Upper lobe of right lung (tissue), 1 donor: ENCODE measurements around the gene SMAP2. TPM values are rescaled to one million over a fixed set of nuclear protein-coding genes. Genes with fewer than 3 reads are reported as not detected.

Experiments used
- ATAC-seq: fragments of 200-7000 bp; cut with Tn5 transposase; one replicate; pipeline ENCODE4 v1.9.1; 2020; ENCODE audit warnings: mild to moderate bottlenecking, moderate library complexity
- DNase-seq: peaks from one replicate; pipeline ENCODE4 v3.0.0-alpha.2; 2020
- H3K27ac ChIP-seq: fragments of 200-600 bp; one replicate; pipeline ENCODE4 v1.8.0; 2022
- H3K27me3 ChIP-seq: fragments of 200-600 bp; one replicate; pipeline ENCODE4 v1.8.0; 2022; ENCODE audit warnings: mild to moderate bottlenecking
- H3K36me3 ChIP-seq: fragments of 200-600 bp; one replicate; pipeline ENCODE4 v1.8.0; 2022
- H3K4me1 ChIP-seq: fragments of 200-600 bp; one replicate; pipeline ENCODE4 v1.8.0; 2022
- H3K4me3 ChIP-seq: fragments of 200-600 bp; one replicate; pipeline ENCODE4 v1.8.0; 2022; ENCODE audit warnings: mild to moderate bottlenecking
- H3K9me3 ChIP-seq: fragments of 200-600 bp; one replicate; pipeline ENCODE4 v1.8.0; 2022
- intact Hi-C: fragments of 100-400 bp; cut with DNase I; formaldehyde crosslinking; loops from one replicate; pipeline ENCODE4 v1.11.0; 2022
- total RNA-seq: library from RNA; stranded (reverse); fragmentation: NEBNext Ultra II Directional; extraction: Animal tissue kit (Norgen Biotek cat#: 25700); gene quantifications from one replicate; pipeline ENCODE4 v1.2.1, GENCODE V29; 2021
- TF ChIP-seq, protein P1 (sequence below): fragments of 200-600 bp; IDR thresholded peaks from one replicate; pipeline ENCODE4 v1.8.0; 2022; ENCODE audit warnings: antibody characterized with exemption
- donor health status: DM: no; HTN: yes; CAD: no; lungs with severe emphysema.

The SMAP2 gene
- total RNA-seq, 1 donor from 2014 or later = 55.3 TPM

DNA sequence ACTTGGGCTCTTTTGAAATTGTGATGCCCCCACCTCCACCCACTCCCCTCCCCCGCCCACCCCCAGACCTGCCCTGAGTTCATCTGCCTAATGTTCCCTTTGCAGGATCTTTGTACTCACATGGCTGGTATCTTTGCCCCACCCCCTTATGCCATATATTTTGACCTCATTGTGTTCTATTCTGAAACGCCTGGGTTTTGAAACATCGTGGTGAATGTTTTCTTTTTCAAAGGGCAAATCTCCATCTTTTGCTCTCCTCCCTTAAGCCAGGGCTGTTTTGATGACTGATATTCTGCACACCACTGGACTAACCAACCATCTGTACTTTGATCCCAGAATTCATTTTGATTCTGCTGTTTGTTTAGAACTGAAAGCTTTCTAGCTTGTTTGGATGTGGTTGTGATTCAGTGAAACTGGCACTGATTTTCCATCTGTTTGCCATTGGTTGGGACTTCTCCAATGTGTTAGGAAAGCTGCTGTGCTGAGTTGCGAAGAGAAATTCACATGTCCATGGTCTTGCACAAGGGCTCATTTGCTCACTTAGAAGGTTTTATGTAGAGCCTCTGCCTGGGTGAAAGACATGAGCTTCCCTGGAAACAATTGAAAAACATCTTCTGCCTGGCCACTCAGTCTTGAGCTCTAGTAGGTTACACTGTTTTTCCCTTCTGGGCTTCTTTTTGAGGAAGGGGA is 16.5 kb downstream of the SMAP2 start:
- no peaks in the 10 kb centered on the region for H3K36me3 ChIP-seq
- TF ChIP-seq, protein P1, sequence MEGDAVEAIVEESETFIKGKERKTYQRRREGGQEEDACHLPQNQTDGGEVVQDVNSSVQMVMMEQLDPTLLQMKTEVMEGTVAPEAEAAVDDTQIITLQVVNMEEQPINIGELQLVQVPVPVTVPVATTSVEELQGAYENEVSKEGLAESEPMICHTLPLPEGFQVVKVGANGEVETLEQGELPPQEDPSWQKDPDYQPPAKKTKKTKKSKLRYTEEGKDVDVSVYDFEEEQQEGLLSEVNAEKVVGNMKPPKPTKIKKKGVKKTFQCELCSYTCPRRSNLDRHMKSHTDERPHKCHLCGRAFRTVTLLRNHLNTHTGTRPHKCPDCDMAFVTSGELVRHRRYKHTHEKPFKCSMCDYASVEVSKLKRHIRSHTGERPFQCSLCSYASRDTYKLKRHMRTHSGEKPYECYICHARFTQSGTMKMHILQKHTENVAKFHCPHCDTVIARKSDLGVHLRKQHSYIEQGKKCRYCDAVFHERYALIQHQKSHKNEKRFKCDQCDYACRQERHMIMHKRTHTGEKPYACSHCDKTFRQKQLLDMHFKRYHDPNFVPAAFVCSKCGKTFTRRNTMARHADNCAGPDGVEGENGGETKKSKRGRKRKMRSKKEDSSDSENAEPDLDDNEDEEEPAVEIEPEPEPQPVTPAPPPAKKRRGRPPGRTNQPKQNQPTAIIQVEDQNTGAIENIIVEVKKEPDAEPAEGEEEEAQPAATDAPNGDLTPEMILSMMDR = no peak
- intact Hi-C loops = no loop called here
- ATAC-seq = peak; percentile 53
- no peaks in the 10 kb centered on the region for H3K27me3 ChIP-seq
- H3K27ac ChIP-seq = peak overlapping the region; percentile 75
- no peak overlapping the region for H3K4me3 ChIP-seq
- H3K9me3 ChIP-seq = no peaks in the 10 kb centered on the region
- no peak for DNase-seq
- H3K4me1 ChIP-seq = peaks cover 65% of the 10 kb centered on the region

DNA sequence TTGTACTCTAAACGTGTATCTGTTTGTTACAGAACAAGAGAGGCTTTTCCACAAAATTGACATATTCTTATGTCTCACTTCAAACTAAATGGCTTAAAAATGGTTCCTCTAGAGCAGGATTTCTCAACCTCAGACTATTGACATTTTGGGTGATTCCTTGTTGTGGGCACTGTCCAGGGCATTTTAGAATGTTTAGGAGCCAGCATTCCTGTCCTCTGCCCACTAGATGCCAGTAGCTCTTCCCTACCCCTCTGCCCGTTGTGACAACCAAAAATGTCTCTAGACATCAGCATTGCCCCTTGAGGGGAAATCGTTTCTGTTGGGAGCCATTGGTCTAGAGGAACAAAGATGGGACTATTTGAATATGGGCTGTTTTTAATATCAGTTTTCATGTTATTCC is 17.3 kb downstream of the SMAP2 start:
- Histone ChIP-seq H3K27me3 (no peaks in the 10 kb centered on the region), H3K4me3 (no peak overlapping the region), H3K4me1 (peaks cover 59% of the 10 kb centered on the region), H3K9me3 (no peaks in the 10 kb centered on the region), H3K36me3 (no peaks in the 10 kb centered on the region), H3K27ac (peak overlapping the region; percentile 75)
- ATAC-seq (no peak), DNase-seq (no peak)
- TF ChIP-seq, protein P1 = no peak
- intact Hi-C loops = no loop called here

GRCh38 chr1:40391688-40392145 is 18.2 kb downstream of the SMAP2 start:
- ATAC-seq (peak; percentile 6), DNase-seq (no peak)
- H3K27me3 ChIP-seq = no peaks in the 10 kb centered on the region
- H3K9me3 ChIP-seq = no peaks in the 10 kb centered on the region
- intact Hi-C loops = no loop called here
- peak overlapping the region; percentile 75 for H3K27ac ChIP-seq
- H3K4me3 ChIP-seq = no peak overlapping the region
- no peaks in the 10 kb centered on the region for H3K36me3 ChIP-seq
- peaks cover 59% of the 10 kb centered on the region for H3K4me1 ChIP-seq
- TF ChIP-seq, protein P1 = no peak

DNA sequence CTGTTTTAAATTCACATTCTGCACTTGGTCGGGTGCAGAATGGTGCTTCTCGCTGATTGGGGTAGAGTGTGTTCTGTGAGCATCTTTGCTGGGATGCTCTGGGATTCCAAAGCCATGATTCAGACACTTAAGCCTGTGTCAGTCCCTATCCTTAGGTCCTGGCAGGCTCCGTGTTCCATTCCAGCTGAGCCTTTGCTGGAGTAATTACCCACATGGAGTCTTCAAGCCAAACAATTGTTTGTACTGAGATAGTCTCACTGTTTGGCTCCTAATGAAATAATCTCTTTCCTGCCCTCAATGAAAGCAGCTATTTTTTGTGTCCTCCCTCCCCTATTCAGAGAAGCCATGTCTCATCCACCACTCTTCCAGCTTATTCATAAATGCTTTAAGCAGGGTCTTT is 18.7 kb downstream of the SMAP2 start:
- TF ChIP-seq, protein P1 = no peak
- Histone ChIP-seq H3K27ac (peak overlapping the region; percentile 75), H3K9me3 (no peaks in the 10 kb centered on the region), H3K4me3 (no peak overlapping the region), H3K4me1 (peaks cover 59% of the 10 kb centered on the region), H3K36me3 (no peaks in the 10 kb centered on the region), H3K27me3 (no peaks in the 10 kb centered on the region)
- no peak for ATAC-seq
- intact Hi-C loops = no loop called here
- no peak for DNase-seq

DNA sequence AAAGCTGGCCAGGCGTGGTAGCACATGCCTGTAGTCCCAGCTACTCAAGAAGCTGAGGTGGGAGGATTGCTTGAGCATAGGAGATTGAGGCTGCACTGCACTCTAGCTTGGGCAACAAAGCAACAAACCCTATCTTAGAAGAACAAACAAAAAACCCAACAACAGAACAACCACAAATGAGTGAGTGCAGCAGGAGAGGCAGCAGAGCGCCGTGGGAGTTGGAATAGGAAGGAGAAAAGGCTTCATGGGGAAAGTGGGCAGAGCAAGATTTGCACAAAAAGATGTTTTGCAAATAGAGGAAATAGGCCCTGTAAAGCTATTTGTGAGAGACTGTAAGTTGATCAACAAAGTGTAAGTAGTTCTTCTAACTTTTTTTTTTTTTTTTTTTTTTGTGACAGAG is 19.6 kb downstream of the SMAP2 start:
- intact Hi-C loops = no loop called here
- no peaks in the 10 kb centered on the region for H3K9me3 ChIP-seq
- TF ChIP-seq, protein P1 = no peak
- peaks cover 56% of the 10 kb centered on the region for H3K4me1 ChIP-seq
- no peaks in the 10 kb centered on the region for H3K36me3 ChIP-seq
- DNase-seq (no peak), ATAC-seq (peak; percentile 68)
- no peaks in the 10 kb centered on the region for H3K27me3 ChIP-seq
- peak overlapping the region; percentile 75 for H3K27ac ChIP-seq
- H3K4me3 ChIP-seq = no peak overlapping the region
